Measurements from ENCODE around the gene GRK3. TPM values are rescaled to one million over a fixed set of nuclear protein-coding genes. Genes with fewer than 3 reads are reported as not detected.

Gene GRK3
- total and polyA plus RNA-seq, 2 donors: 8.4 to 20.2 TPM

DNA sequence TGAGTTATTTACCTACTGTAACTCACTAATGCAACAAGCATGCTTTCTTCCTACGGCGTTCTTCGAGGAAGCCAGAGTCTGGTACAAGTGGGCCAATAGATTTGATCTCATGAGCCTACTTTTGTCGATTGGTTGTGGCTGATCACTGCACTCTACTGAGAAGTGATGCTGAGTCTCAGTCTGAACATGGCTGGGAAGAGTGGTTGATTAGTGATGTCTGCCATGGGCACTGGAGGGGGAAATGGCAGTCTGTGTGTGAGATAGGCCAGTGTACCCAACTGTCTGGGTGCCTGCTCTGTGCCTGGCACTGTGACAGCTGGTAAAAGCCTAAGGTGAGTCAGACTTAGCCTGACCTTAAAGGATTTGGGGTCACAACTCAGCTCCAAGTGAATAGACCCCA is 205.9 kb downstream of the GRK3 start:
- H3K4me1 ChIP-seq (ENCODE audit: control insufficient read depth in 2 of 2, insufficient read depth in 2 of 2, low read length in 2 of 2): peaks cover 6 to 23% of the 10 kb centered on the region in 2 donors
- no peaks in the 10 kb centered on the region for H3K27me3 ChIP-seq (ENCODE audit: control insufficient read depth in 2 of 2, insufficient read depth in 1 of 2, low read length in 1 of 2)
- H3K9me3 ChIP-seq (ENCODE audit: control insufficient read depth in 2 of 2, insufficient read depth in 1 of 2, low read length in 1 of 2): peaks cover 6 to 28% of the 10 kb centered on the region in 2 donors
- no peaks in the 10 kb centered on the region for H3K36me3 ChIP-seq (ENCODE audit: control insufficient read depth in 2 of 2, insufficient read depth in 2 of 2, low read length in 1 of 2)
- DNase-seq (ENCODE audit: low read depth in 6 of 9, low spot score in 9 of 9): no peak
- WGBS: 97% methylated on average over 4 of the region's 4 CpGs
- H3K27ac ChIP-seq (ENCODE audit: low read depth in 1 of 2, low read length in 1 of 2): no peak overlapping the region
- no peak overlapping the region for H3K4me3 ChIP-seq (ENCODE audit: low read length in 2 of 2)

DNA sequence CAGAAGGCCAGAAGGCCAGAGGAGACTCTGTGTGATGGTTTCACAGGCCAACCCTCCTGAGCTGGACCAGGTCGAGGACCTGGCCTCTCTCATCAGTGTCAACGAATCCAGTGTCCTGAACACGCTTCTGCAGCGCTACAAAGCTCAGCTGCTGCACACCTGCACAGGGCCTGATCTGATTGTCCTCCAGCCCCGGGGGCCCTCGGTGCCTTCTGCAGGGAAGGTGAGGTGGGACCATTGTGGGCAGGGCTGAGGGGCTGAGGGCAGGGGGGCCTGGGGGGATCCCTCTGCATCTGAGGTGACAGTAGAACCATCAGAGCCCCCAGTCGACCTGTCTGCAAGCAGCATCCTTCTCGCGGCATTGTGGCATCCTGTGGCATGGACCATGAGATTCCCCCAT is 207.8 kb downstream of the GRK3 start:
- H3K36me3 ChIP-seq (ENCODE audit: control insufficient read depth in 2 of 2, insufficient read depth in 2 of 2, low read length in 1 of 2): no peaks in the 10 kb centered on the region
- 46% methylated on average over 9 of the region's 9 CpGs for WGBS
- peaks cover 6 to 23% of the 10 kb centered on the region in 2 donors for H3K4me1 ChIP-seq (ENCODE audit: control insufficient read depth in 2 of 2, insufficient read depth in 2 of 2, low read length in 2 of 2)
- peak overlapping the region in 1 of 2 donors; percentile 72 for H3K27ac ChIP-seq (ENCODE audit: low read depth in 1 of 2, low read length in 1 of 2)
- H3K27me3 ChIP-seq (ENCODE audit: control insufficient read depth in 2 of 2, insufficient read depth in 1 of 2, low read length in 1 of 2): no peaks in the 10 kb centered on the region
- no peak overlapping the region for H3K4me3 ChIP-seq (ENCODE audit: low read length in 2 of 2)
- peaks cover 1 to 10% of the 10 kb centered on the region in 2 donors for H3K9me3 ChIP-seq (ENCODE audit: control insufficient read depth in 2 of 2, insufficient read depth in 1 of 2, low read length in 1 of 2)
- peak in 2 of 9 donors; percentile 31 to 57 for DNase-seq (ENCODE audit: low read depth in 6 of 9, low spot score in 9 of 9)

DNA sequence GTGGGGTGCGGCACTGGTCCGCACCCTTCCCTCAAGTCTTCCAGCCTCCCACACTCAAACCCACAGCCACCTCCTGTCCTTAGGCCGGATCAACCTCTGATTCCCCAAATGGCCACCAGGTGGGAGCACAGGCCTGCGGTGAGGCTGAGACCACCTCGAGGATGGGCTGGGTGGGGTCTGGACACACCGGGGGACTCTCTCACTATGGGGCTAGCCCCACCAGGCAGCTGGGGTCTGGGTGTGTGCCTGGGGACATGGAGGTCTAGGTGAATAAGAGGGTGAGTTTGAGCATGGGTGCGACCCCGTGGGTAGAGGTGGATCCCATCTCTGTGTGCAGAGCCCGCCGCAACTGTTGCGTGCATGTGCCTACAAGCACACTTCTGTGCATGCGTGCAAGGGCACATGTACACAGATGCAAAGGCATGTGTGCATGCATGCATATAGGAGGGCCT is 210.1 kb downstream of the GRK3 start:
- DNase-seq (ENCODE audit: low read depth in 6 of 9, low spot score in 9 of 9): no peak
- H3K27me3 ChIP-seq (ENCODE audit: control insufficient read depth in 2 of 2, insufficient read depth in 1 of 2, low read length in 1 of 2): no peaks in the 10 kb centered on the region
- peaks cover 0 to 7% of the 10 kb centered on the region in 2 donors for H3K9me3 ChIP-seq (ENCODE audit: control insufficient read depth in 2 of 2, insufficient read depth in 1 of 2, low read length in 1 of 2)
- no peak overlapping the region for H3K27ac ChIP-seq (ENCODE audit: low read depth in 1 of 2, low read length in 1 of 2)
- H3K4me1 ChIP-seq (ENCODE audit: control insufficient read depth in 2 of 2, insufficient read depth in 2 of 2, low read length in 2 of 2): peaks cover 6 to 20% of the 10 kb centered on the region in 2 donors
- no peaks in the 10 kb centered on the region for H3K36me3 ChIP-seq (ENCODE audit: control insufficient read depth in 2 of 2, insufficient read depth in 2 of 2, low read length in 1 of 2)
- no peak overlapping the region for H3K4me3 ChIP-seq (ENCODE audit: low read length in 2 of 2)
- 77% methylated on average over 12 of the region's 12 CpGs for WGBS

DNA sequence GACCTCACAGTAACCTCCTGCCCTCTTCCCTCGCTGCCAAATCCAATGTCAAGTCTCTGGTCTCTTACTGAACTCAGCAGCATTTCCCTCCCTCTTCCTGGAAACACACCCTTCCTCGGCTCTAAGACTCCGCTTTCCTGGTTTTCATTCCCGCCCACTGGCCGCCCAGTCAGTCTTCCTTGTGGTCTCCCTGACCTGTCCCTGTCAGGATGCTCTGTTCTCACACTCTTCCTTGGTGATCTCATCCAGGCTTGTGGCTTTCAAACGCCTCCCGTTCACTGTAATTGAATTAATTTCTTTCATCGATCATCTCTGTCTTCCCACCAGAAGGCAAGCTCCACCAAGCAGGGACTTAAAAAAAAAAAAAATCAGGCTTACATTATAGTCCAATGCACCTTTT is 211.1 kb downstream of the GRK3 start:
- DNase-seq (ENCODE audit: low read depth in 6 of 9, low spot score in 9 of 9): no peak

DNA sequence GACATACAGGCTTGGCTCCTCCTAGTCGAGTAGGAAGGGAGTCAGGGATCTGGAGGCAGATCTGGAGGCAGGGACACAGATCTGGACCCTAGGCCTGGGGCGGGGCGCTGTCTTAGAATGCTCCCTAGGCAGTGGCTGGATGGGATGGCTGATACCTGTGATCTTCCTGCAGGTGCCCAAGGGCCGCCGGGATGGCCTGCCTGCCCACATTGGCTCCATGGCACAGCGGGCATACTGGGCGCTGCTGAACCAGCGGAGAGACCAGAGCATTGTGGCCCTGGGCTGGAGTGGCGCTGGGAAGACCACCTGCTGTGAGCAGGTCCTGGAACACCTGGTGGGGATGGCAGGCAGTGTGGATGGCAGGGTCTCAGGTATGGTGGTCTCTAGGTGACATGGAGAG is 212.9 kb downstream of the GRK3 start:
- Histone ChIP-seq H3K9me3 (ENCODE audit: control insufficient read depth in 2 of 2, insufficient read depth in 1 of 2, low read length in 1 of 2) (no peaks in the 10 kb centered on the region), H3K27me3 (ENCODE audit: control insufficient read depth in 2 of 2, insufficient read depth in 1 of 2, low read length in 1 of 2) (no peaks in the 10 kb centered on the region), H3K27ac (ENCODE audit: low read depth in 1 of 2, low read length in 1 of 2) (no peak overlapping the region), H3K4me1 (ENCODE audit: control insufficient read depth in 2 of 2, insufficient read depth in 2 of 2, low read length in 2 of 2) (peaks cover 3 to 8% of the 10 kb centered on the region in 2 donors), H3K36me3 (ENCODE audit: control insufficient read depth in 2 of 2, insufficient read depth in 2 of 2, low read length in 1 of 2) (no peaks in the 10 kb centered on the region), H3K4me3 (ENCODE audit: low read length in 2 of 2) (no peak overlapping the region)
- WGBS: 95% methylated on average over 9 of the region's 9 CpGs
- DNase-seq (ENCODE audit: low read depth in 6 of 9, low spot score in 9 of 9): no peak

More for the DNA sequence above, 211.1 kb downstream of the GRK3 start:
- 85% methylated on average over 8 of the region's 8 CpGs for WGBS
- Histone ChIP-seq H3K4me1 (ENCODE audit: control insufficient read depth in 2 of 2, insufficient read depth in 2 of 2, low read length in 2 of 2) (peaks cover 6 to 20% of the 10 kb centered on the region in 2 donors), H3K27ac (ENCODE audit: low read depth in 1 of 2, low read length in 1 of 2) (no peak overlapping the region), H3K9me3 (ENCODE audit: control insufficient read depth in 2 of 2, insufficient read depth in 1 of 2, low read length in 1 of 2) (peaks cover 0 to under 1% of the 10 kb centered on the region in 2 donors), H3K36me3 (ENCODE audit: control insufficient read depth in 2 of 2, insufficient read depth in 2 of 2, low read length in 1 of 2) (no peaks in the 10 kb centered on the region), H3K27me3 (ENCODE audit: control insufficient read depth in 2 of 2, insufficient read depth in 1 of 2, low read length in 1 of 2) (no peaks in the 10 kb centered on the region), H3K4me3 (ENCODE audit: low read length in 2 of 2) (no peak overlapping the region)

DNA sequence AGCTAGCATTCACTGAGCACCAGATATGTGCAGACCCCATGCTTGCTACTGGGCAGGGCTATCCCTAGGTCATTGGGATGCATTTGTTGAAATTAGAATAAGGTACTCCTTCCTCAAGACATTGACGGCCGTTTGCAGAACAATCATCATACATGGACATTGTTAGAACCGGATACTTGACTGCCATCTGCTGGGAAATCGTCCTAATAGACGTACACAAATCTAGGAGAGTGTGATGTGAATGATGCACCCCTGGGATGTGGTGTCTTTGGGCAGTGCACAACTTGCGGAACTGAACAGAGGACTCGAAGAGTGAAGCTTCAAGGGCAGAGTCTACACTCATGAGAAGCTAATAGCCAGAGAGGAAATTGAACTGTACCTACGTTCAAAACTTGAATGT is 213.4 kb downstream of the GRK3 start:
- no peaks in the 10 kb centered on the region for H3K27me3 ChIP-seq (ENCODE audit: control insufficient read depth in 2 of 2, insufficient read depth in 1 of 2, low read length in 1 of 2)
- H3K27ac ChIP-seq (ENCODE audit: low read depth in 1 of 2, low read length in 1 of 2): no peak overlapping the region
- WGBS: 65% methylated on average over 8 of the region's 8 CpGs
- DNase-seq (ENCODE audit: low read depth in 6 of 9, low spot score in 9 of 9): peak in 2 of 9 donors; percentile 32 to 53
- H3K4me1 ChIP-seq (ENCODE audit: control insufficient read depth in 2 of 2, insufficient read depth in 2 of 2, low read length in 2 of 2): peaks cover under 1 to 4% of the 10 kb centered on the region in 2 donors
- H3K36me3 ChIP-seq (ENCODE audit: control insufficient read depth in 2 of 2, insufficient read depth in 2 of 2, low read length in 1 of 2): no peaks in the 10 kb centered on the region
- no peaks in the 10 kb centered on the region for H3K9me3 ChIP-seq (ENCODE audit: control insufficient read depth in 2 of 2, insufficient read depth in 1 of 2, low read length in 1 of 2)
- H3K4me3 ChIP-seq (ENCODE audit: low read length in 2 of 2): no peak overlapping the region

Other genes starting within 250 kb of the GRK3 start
- 13.8 TPM for gene MYO18B, start 177.5 kb downstream of the GRK3 start, total RNA-seq
- gene MYO18B, start 177.5 kb downstream of the GRK3 start, polyA plus RNA-seq: 2.4 TPM

All from thymus (tissue), 11 donors.